Mucosa of descending colon (tissue), 3 donors: ENCODE measurements around the gene ISCA1. TPM values are rescaled to one million over a fixed set of nuclear protein-coding genes. Genes with fewer than 3 reads are reported as not detected.

Source experiments
- ATAC-seq: fragments of 200-7000 bp; cut with Tn5 transposase; one replicate; pipeline ENCODE4 v1.9.1; 2020; ENCODE audit warnings: mild to moderate bottlenecking, moderate library complexity
- DNase-seq, 3 donors: peaks; one replicate each; pipeline ENCODE4 v3.0.0-alpha.2; 2020
- H3K36me3 ChIP-seq: fragments of 200-600 bp; one replicate; pipeline ENCODE4 v1.8.0; 2021; ENCODE audit warnings: low read depth, mild to moderate bottlenecking
- H3K4me1 ChIP-seq: fragments of 200-600 bp; one replicate; pipeline ENCODE4 v1.8.0; 2021; ENCODE audit warnings: low read depth, mild to moderate bottlenecking
- H3K4me3 ChIP-seq: fragments of 200-600 bp; one replicate; pipeline ENCODE4 v1.8.0; 2021; ENCODE audit warnings: mild to moderate bottlenecking
- H3K9me3 ChIP-seq: fragments of 200-600 bp; one replicate; pipeline ENCODE4 v1.8.0; 2021; ENCODE audit warnings: mild to moderate bottlenecking
- intact Hi-C, 2 donors: fragments of 100-400 bp; cut with DNase I in 1 of 2; cut with micrococcal nuclease in 1 of 2; formaldehyde crosslinking; loops; one replicate each; pipeline versions ENCODE4 v1.11.0 to v1.11.1; 2022; cut with DNase I, micrococcal nuclease
- total RNA-seq, 3 donors: library from RNA; stranded (reverse); fragmentation: NEBNext Ultra II Directional in 2 of 3; extraction: Animal tissue kit (Norgen Biotek cat#: 25700) in 2 of 3; gene quantifications; one replicate each; pipeline versions ENCODE4 v1.2.1 to v1.2.4, GENCODE V29; 2021 to 2023
- TF ChIP-seq, protein P1 (sequence below): fragments of 200-600 bp; IDR thresholded peaks from one replicate; pipeline ENCODE4 v1.8.0; 2022; ENCODE audit warnings: antibody characterized with exemption, mild to moderate bottlenecking
- donor health status: DM: no; HTN: no; CAD: no; lungs with moderate emphysema.
- donor health status: DM: no; HTN: no; CAD: no.
- donor health status: DM: no; HTN: yes; CAD: no.

ISCA1 gene
- total RNA-seq, 3 donors from 2014 or later: 24.1 to 36.6 (median 31.4) TPM

DNA sequence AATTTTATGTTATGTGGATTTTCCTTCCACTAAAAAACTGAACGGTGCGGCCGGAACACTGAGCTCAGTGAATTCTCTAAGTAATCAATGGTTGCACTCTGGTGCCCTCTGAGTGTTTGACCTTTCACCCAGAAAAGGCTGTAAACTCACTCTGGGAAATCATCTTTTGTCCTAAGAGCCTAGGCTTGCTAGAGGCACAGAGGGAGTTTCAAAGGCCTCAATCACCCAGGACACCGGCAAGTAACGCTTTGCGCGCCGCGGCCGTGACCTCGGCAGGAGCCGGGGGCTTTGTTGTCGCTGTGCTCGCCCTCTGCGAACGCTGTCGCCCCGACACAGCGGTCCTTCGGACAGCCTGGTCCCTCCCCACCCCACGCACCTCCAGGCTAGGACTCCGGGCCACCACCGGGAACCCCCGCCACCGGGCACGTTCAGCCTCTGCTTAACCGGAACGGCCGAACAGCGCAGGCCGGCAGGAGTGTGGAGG, 703 bp downstream of the ISCA1 start:
- intact Hi-C loops: loop anchor here in 1 of 2 donors (5.0 kb wide), 1 partner anchor 79 kb away; no protein-coding TSS in a partner anchor
- Histone ChIP-seq H3K9me3 (no peaks in the 10 kb centered on the region), H3K4me1 (peaks cover 16% of the 10 kb centered on the region), H3K4me3 (peak overlapping the region; percentile 46), H3K36me3 (no peaks in the 10 kb centered on the region)
- ATAC-seq (peak; percentile 41), DNase-seq (peak in 1 of 3 donors; percentile 48)
- TF ChIP-seq, protein P1, sequence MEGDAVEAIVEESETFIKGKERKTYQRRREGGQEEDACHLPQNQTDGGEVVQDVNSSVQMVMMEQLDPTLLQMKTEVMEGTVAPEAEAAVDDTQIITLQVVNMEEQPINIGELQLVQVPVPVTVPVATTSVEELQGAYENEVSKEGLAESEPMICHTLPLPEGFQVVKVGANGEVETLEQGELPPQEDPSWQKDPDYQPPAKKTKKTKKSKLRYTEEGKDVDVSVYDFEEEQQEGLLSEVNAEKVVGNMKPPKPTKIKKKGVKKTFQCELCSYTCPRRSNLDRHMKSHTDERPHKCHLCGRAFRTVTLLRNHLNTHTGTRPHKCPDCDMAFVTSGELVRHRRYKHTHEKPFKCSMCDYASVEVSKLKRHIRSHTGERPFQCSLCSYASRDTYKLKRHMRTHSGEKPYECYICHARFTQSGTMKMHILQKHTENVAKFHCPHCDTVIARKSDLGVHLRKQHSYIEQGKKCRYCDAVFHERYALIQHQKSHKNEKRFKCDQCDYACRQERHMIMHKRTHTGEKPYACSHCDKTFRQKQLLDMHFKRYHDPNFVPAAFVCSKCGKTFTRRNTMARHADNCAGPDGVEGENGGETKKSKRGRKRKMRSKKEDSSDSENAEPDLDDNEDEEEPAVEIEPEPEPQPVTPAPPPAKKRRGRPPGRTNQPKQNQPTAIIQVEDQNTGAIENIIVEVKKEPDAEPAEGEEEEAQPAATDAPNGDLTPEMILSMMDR: no peak

GRCh38 chr9:86280580-86280979, 1.8 kb downstream of the ISCA1 start:
- H3K36me3 ChIP-seq: no peaks in the 10 kb centered on the region
- intact Hi-C loops: loop anchor here in 1 of 2 donors (5.0 kb wide), 1 partner anchor 78 kb away; no protein-coding TSS in a partner anchor
- ATAC-seq (no peak), DNase-seq (peak in 1 of 3 donors; percentile 54)
- H3K9me3 ChIP-seq: no peaks in the 10 kb centered on the region
- peaks cover 16% of the 10 kb centered on the region for H3K4me1 ChIP-seq
- no peak overlapping the region for H3K4me3 ChIP-seq
- TF ChIP-seq, protein P1: no peak

DNA sequence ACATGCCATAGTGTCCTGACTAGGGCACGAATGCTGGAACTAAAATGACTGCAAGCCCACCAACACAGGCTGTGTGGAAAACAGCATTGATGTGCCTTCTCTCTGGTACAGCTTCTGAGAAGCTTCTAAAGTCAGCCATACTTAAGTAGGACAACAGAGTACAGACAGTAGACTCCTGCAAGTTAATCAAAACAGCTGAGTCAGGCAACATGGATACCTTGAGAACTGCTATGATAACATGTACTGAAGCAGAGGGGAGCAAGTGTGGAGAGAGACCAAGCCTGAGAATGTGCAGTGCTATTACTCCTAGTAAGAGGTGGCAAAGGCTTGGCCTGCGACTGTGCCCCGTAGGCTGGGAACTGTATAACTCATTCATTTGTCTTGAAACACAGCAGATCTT, 2.5 kb downstream of the ISCA1 start:
- no peak for DNase-seq
- intact Hi-C loops: loop anchor here in 1 of 2 donors (5.0 kb wide), 1 partner anchor 78 kb away; no protein-coding TSS in a partner anchor
- no peak for ATAC-seq
- TF ChIP-seq, protein P1: no peak
- peaks cover 16% of the 10 kb centered on the region for H3K4me1 ChIP-seq
- H3K9me3 ChIP-seq: no peaks in the 10 kb centered on the region
- H3K36me3 ChIP-seq: no peaks in the 10 kb centered on the region
- no peak overlapping the region for H3K4me3 ChIP-seq

GRCh38 chr9:86277072-86277471, 5.3 kb downstream of the ISCA1 start:
- ATAC-seq (no peak), DNase-seq (no peak)
- Histone ChIP-seq H3K9me3 (no peaks in the 10 kb centered on the region), H3K36me3 (no peaks in the 10 kb centered on the region), H3K4me1 (peaks cover 13% of the 10 kb centered on the region), H3K4me3 (no peak overlapping the region)
- intact Hi-C loops: no loop called here
- TF ChIP-seq, protein P1: no peak

DNA sequence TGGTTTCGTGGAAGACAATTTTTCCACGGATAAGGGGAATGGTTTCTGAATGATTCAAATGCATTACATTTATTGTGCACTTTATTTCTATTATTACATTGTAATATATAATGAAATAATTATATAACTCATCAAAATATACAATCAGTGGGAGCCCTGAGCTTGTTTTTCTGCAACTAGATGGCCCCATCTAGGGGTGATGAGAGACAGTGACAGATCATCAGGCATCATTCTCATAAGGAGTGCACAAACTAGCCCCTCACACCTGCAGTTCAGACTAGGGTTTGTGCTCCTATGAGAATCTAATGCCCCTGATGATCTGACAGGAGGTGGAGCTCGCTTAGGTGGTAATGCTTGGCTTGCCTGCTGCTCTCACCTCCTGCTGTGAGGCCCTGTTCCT, 6.4 kb downstream of the ISCA1 start:
- ATAC-seq (no peak), DNase-seq (no peak)
- peaks cover 8% of the 10 kb centered on the region for H3K4me1 ChIP-seq
- TF ChIP-seq, protein P1: no peak
- no peaks in the 10 kb centered on the region for H3K9me3 ChIP-seq
- no peak overlapping the region for H3K4me3 ChIP-seq
- no peaks in the 10 kb centered on the region for H3K36me3 ChIP-seq
- intact Hi-C loops: no loop called here
